Hypothalamus (tissue), 51 donors: Measurements from ENCODE around the gene DDR1.
"Not testable (repeated sequence)": the region's sequence is repeated elsewhere in the genome, so short reads cannot be mapped to it uniquely, and the experiment has no call there.

Experiments used
- DNase-seq, 51 donors: peaks; one replicate each; lab custom pipeline; 2025; lab: John Stamatoyannopoulos, UW

DDR1 gene

GRCh38 chr6:30852459-30852858 is 31.9 kb upstream of the DDR1 start:
- not testable (repeated sequence) for DNase-seq

DNA sequence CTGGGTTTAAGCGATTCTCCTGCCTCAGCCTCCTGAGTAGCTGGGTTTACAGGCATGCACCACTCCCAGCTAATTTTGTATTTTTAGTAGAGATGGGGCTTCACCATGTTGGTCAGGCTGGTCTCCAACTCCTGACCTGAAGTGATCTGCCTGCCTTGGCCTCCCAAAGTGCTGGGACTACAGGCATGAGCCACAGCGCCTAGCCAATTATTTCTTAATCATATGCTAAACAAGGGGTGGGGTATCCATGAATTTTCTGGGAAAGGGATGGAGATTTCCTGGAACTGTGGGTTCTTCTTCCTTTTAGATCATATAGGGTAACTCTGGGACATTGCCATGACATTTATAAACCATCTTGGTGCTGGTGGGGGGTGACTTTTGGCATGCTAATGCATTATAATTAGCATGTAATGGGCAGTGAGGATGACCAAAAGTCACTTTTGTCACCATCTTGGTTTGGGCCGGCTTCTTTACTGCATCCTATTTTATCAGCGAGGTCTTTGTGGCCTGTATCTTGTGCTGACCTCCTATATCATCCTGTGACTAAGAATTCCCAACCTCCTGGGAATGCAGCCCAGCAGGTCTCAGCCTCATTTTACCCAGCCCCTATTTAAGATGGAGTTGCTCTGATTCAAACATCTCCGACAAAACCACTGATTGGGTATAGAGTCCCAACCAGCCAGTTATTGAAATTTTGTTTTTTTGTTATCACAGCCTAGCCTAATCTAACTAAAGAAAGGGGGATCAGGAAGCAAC is 29.9 kb upstream of the DDR1 start:
- DNase-seq: no peak

DNA sequence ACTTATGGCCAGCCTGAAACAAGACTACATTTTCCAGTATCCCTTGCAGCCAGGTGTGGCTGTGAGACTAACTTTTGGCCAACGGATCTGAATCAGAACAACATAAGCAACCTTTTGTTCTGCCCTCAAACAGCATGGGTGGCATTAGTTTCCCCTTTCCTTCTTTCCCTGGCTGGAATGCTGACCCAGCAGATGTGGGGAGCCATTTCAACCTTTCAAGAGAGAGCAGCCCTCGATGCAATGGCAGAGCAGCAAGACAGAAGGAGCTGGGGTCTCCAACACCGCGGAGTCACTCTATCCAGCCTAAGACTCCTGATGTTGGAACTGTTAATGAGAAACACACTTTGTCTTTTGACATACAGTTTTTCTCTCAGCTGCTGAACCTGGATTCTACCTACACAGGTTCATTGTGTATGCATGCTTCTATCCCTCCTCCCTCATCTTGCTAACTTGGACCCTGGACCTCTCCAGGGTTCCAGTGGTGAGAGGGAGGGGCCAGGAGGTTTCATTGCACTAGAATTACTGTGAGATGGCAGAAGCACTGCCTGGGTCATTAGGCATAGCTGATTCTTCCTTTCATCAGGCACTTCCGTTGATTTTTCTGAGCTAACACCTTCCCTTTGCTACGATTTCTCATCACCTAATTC is 28.8 kb upstream of the DDR1 start:
- no peak for DNase-seq

GRCh38 chr6:30857112-30857511 is 27.2 kb upstream of the DDR1 start:
- DNase-seq: no peak

DNA sequence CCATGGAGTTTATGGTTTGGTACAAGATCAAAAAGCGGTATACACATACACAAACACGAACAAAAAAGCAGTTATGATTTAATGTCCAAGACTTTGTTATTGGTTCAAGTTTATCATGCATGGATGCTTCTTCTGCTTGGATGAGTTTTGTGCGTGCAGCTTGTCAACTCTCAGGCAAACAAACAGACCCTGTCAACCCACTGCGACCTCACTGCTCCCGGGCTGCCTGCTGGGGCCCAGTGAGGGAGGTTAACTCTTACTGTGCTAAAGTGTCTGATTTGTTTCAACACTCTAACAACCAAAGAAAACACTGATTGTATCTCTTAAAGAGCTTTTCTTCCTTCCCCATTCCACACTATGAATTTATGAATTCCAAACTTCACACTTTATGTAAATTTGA is 26.8 kb upstream of the DDR1 start:
- no peak for DNase-seq

DNA sequence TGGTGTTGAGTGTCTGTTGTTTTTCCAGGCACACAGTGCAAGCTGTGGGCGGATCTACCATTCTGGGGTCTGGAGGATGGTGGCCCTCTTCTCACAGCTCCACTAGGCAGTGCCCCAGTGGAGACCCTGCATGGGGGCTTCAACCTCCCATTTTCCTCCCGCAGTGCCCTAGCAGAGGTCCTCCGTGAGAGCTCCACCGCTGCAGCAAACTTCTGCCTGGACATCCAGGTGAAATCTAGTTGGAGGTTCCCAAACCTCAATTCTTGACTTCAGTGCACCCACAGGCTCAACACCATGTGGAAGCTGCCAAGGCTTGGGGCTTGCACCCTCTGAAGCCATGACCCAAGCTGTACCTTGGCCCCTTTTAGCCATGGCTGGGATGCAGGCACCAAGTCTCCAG is 24.6 kb upstream of the DDR1 start:
- DNase-seq: not testable (repeated sequence)

GRCh38 chr6:30861257-30862048 is 22.9 kb upstream of the DDR1 start:
- DNase-seq: no peak

DNA sequence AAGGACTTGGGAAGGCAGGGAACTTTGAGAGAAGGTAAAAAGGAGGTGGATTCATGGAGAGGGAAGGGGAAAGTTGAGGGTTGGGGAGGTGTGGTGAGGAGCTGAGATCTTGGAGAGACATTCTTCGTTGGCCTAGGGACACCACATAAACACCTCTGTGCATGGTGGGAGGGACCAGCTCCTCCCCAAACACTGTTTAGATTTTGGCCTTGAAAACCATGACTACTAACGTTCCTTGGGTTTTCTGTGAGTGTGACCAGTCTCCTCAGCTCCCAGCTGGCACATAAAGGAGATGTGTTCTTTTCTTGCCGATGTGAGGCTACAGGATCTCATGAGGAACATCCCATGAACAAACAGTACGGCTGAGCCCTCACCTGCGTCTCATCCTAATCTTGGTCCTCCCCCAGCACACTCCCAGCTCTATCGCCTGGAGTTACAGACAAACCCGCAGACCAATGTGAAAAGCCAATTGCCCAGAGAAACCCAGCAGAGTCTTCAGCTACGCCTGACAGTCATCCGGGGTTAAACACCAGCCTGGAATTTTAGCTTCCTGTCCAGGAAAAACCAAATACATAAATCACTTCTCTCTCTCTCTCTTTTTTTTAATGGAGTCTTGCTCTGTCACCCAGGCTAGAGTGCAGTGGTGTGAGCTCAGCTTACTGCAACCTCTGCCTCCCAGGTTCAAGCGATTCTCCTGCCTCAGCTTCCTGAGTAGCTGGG is 22.0 kb upstream of the DDR1 start:
- DNase-seq: no peak

GRCh38 chr6:30864325-30864724 is 20.0 kb upstream of the DDR1 start:
- no peak for DNase-seq

- not testable (repeated sequence) for DNase-seq
These were observed 15.0 kb upstream of the DDR1 start for GRCh38 chr6:30869241-30869749.

DNA sequence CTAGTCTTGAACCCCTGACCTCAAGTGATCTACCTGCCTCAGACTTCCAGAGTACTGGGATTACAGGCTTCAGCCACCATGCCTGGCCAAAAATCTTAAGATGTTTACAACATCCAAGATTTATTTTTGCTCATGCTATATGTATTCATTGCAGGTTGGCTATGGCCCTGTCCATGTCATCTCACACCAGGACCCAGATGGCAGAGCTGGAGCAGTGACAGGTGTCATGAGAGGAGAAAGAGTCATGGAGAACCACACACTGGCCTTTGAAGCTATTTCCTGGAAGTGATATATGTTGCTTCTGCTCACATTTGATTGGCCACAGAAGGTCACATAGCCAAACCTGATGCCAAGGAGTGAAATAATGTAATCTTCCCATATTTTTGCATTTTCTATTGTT is 13.8 kb upstream of the DDR1 start:
- DNase-seq: no peak

DNA sequence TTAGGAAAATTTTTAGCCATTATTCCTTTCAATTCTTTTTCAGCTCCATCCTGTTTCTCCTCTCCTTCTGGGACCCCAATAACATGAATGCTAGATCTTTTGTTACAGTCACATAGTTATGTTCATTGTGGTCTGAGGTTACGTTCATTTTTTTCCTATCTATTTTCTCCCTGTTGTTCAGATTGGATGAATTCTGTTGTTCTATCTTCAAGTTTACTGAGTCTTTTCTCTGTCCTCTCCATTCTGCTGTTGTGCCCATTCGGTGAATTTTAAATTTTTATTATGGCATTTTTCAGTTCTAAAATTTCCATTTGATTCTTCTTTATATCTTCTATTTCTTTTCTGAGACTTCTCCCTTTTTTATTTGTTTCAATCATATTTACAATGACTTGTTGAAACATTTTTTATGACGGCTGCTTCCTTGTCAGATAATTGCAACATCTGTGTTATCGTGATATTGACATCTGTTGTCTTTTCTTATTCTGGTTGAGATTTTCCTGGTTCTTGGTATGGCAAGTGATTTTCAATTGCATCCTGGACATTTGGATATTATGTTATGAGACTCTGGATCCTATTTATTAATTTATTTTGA is 12.6 kb upstream of the DDR1 start:
- no peak for DNase-seq

DNA sequence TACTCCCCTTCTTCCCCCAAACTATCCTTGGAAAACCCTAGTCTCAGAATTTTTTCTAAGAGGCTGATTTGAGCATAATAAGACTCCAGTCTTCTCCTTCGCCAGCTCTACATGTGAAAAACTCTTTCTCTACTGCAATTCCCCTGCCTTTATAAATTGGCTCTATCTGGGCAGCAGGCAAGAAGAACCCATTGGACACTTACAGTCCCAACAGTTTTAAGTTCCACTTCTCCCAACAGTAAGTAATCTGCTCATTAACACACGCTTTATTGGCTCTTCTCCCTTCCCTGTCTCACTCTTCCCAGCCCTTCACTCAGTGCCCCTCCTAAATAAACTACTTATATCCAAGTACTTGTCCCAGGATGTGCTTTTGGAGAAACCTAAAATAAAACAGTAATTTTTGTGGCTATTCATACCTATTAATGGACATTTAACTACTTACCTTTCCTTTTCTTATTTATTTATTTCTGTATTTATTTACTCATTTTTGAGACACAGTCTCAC is 11.1 kb upstream of the DDR1 start:
- DNase-seq: no peak

GRCh38 chr6:30873795-30874194 is 10.5 kb upstream of the DDR1 start:
- not testable (repeated sequence) for DNase-seq

DNA sequence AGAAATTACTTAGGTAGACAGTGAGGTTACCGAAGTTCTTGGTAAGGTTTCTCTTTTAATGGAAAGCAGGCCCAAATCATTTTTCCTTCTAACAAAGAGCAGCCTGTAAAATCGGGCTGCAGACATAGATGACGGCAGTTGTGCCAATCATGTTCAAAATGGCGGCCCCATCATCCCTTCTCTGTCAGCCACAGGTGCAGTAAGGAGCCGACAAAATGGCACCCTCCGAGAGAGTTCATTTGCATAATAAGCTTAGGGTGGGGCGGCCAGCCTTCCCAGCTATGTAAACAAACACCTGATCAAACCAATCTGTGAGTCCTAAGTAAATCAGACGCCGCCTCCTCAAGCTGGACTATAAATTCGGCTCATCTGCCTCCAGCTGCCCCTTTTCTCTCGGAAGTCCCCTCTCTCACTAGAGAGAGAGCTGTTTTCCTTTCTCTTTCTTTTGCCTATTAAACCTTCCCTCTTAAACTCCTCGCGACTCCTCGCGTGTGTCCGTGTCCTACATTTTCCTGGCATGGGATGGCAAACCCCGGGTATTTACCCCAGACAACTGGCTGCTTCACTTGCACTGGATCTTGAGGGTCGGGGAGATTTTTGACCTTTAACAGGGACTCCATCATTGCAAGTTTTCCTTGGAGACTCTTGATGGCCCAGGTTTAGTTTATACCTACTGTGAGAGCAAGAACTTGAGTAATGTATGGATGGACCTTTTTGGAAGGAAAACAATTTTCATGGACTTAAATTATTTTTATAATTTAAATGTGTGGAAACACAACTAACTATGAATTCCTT is 8.9 kb upstream of the DDR1 start:
- DNase-seq: peak in 2 of 51 donors; percentile 6 to 9

- DNase-seq: peak in 3 of 51 donors; percentile 18 to 28 (median 20)
These were observed 8.1 kb upstream of the DDR1 start for GRCh38 chr6:30876039-30876730.

GRCh38 chr6:30877419-30878262 is 6.7 kb upstream of the DDR1 start:
- peak in 50 of 51 donors; percentile 18 to 93 (median 72) for DNase-seq
